ENCODE measurements around the gene ABTB2.
"Not testable (repeated sequence)": the region's sequence is repeated elsewhere in the genome, so short reads cannot be mapped to it uniquely, and the experiment has no call there.

The ABTB2 gene

GRCh38 chr11:34194576-34195335 lies 163.1 kb downstream of the ABTB2 start:
- DNase-seq, result no peak

GRCh38 chr11:34192481-34193401 lies 165.1 kb downstream of the ABTB2 start:
- DNase-seq, result peak in 19 of 56 donors; percentile 5 to 58 (median 21)

DNA sequence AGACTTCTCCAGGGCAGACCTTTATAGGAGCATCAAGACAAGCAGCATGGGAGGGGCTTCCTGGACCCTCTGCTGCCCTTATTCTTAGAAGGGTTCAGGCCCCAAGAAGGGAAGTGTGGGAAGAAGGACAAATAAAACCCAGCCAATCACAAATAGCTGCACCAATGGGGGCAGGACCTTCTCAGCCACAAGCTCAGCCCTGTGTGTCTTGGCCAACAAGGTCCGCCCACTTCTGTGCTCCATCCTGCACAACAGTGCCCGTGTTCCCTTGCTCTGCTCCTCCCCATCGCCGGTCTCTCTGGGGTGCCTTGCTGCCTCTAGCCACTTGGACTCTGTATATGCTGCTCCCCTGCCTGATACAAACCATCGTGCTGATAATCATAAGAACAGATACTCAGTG lies 166.2 kb downstream of the ABTB2 start:
- peak in 1 of 56 donors; percentile 16 for DNase-seq

GRCh38 chr11:34190192-34191139 lies 167.3 kb downstream of the ABTB2 start:
- no peak for DNase-seq

DNA sequence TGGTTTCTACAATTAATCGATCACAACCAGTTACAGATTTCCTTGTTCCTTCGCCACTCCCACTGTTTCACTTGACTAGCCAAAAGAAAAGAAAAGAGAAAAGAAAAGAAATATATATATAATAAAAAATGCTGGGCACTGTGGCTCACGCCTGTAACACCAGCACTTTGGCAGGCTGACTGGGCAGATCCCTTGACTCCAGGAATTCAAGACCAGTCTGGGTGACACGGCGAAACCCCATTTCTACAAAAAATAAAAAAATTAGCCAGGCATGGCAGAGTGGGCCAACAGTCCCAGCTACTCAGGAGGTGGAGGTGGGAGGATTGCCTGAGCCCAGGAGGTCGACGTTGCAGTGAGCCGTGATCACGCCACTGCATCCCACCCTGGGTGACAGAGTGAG lies 168.6 kb downstream of the ABTB2 start:
- no peak for DNase-seq

DNA sequence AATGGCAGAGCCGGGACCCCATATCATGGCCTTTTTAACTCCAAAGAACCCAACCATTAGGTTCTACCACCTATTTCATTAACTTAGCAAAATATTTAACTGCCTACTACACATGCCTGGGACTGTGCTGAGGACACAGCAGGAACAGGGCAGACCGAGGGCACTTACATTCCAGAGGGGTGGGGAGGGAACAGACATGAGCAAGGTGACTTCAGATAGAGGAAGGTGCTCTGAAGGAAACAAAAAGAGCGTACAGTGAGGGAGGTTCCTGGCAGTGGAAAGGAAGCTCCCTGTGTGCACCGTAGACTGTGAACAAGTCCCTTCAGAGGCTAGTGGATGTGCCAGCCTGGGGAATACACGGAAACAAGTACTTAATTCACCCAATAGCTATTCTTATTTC lies 169.6 kb downstream of the ABTB2 start:
- DNase-seq, result no peak

GRCh38 chr11:34185926-34186841 lies 171.6 kb downstream of the ABTB2 start:
- DNase-seq, result peak in 4 of 56 donors; percentile 19 to 44 (median 35)

- no peak for DNase-seq
These were observed 173.2 kb downstream of the ABTB2 start for GRCh38 chr11:34184505-34185015.

DNA sequence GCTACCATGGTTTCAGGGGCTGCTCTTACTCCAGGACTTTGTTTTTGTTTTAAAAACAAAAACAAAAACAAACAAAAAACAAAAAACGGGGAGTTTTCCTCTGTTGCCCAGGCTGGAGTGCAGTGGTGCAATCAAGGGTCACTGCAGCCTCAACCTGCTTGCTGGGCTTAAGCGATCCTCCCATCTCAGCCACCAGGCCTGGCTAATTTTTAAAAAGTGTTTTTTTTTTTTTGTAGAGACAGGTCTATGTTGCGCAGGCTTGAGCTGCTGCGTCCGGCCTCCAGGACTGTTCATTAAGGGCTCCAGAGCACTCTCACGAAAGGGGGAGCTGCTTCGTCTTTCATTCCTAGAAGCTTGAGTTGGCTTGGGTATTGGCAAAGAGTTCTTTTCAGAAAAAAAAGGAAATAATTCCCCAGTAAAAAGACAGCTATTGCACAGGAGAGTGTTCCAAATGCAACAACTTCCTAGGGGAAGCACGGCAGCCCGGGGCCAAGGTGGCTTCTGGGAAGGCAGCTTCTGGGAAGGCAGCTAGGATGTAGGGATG lies 173.9 kb downstream of the ABTB2 start:
- DNase-seq, result no peak

- no peak for DNase-seq
These were observed 174.7 kb downstream of the ABTB2 start for GRCh38 chr11:34182921-34183685.

- DNase-seq, result no peak
These were observed 175.4 kb downstream of the ABTB2 start for GRCh38 chr11:34182425-34182824.

DNA sequence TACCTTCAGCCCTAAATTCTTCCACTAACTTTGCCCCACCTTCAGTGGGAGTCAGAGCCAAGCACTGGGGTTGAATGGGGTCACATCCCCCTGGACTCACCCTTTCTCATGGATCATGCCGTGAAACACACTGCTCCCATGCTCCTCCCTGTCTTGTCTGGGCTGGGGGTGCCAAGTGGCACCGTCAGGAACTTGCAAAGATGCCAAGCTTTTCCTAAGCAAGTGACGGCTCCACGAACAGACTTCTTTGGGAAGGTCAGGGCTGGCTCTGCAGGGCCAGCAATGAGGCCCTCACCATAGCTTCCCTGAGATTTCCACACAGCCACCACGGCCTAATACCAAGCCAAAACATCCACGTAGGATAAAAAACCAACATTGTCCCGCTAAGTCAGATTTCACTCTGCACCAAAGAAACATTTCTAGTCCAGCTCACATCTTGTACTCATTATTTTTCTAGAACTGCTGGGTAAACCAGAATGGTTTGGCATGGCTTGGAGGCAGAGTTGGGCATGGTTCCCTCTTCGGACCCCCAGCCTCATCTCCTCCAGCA lies 175.9 kb downstream of the ABTB2 start:
- DNase-seq, result no peak

DNA sequence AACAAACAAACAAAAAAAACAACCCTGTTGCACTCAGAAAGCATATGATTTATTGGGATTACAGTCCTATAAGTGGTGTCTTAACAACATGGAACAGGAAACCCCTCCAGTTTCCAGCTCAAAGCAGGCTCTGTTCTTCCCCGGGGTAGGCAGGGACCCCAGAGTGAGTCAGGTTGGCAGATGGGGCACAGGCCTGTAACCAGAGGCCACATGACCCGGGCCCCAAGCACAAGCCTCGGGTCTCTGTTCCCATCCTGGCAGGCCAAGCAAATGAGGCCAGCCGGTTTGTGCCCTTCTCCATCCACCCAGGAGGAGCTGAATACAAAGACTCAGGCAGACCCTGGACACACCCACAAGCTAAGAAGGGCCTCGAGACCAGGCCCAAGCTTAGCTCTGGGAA lies 176.6 kb downstream of the ABTB2 start:
- DNase-seq, result peak in 19 of 56 donors; percentile 16 to 68 (median 30)

- DNase-seq, result not testable (repeated sequence)
These were observed 177.0 kb downstream of the ABTB2 start for GRCh38 chr11:34180814-34181165.

- DNase-seq, result peak in 2 of 56 donors; percentile 12
These were observed 177.6 kb downstream of the ABTB2 start for GRCh38 chr11:34180040-34180813.

DNA sequence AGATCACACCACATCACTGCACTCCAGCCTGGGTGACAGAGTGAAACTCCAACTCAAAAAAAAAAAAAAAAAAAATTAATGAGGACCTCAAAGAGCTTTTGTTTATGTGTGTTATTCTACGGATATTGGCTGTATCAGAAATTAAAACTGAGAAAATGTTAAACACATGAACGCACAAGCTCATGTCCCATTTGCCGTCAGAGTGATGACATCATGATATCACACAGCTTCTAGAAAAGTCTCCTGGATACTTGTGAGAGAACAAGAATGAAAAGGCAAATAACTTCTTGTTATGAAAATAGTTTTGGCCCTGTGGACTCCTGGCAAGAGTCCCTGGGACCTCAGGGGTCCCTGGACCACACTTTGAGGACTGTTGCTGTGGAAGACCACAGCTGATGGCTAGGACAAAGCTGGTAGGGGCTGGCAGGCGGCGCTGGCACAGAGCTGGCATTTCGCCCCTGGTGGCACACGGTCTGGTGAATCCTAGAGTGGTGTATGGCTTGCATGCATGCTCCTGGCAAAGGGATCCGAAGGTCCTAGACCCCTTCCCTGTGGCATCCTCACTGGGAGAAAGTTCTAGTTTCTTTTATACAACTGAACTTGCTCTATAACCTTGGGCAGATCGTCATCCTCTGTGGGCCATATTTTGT lies 178.7 kb downstream of the ABTB2 start:
- peak in 1 of 56 donors; percentile 8 for DNase-seq

DNA sequence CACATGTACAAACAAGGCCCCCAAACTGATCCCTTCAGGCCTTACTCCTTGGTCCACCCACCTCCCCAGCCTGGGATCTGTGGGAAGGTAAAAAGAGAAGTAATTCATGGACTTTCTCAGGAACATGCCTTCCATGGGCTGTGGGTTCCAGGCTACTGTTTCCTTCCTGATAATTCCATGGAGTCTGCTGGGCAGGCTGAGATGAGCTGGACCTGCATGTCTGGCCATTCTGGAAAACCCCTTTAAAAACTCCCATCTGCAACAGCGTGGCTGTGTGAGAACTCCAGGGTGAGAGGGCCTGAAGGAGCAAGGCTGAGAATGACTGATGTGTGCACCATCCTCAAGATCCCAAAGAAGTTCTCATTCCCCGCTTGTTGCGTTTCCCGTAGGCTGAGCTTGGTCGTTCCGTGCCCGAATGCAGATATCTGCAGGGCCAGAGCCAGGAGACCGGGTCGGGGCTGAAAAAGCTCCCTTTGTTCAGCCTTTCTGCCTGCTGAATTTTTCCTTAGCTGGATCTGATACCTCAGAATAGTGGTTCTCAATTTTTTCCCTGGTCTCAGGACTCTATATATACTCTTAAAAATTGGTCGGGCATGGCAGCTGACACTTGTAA lies 179.5 kb downstream of the ABTB2 start:
- DNase-seq, result peak in 4 of 56 donors; percentile 9 to 28 (median 18)

All from nucleus accumbens (tissue), 56 donors.